ENCODE data around the gene CHST3.

Gene CHST3

DNA sequence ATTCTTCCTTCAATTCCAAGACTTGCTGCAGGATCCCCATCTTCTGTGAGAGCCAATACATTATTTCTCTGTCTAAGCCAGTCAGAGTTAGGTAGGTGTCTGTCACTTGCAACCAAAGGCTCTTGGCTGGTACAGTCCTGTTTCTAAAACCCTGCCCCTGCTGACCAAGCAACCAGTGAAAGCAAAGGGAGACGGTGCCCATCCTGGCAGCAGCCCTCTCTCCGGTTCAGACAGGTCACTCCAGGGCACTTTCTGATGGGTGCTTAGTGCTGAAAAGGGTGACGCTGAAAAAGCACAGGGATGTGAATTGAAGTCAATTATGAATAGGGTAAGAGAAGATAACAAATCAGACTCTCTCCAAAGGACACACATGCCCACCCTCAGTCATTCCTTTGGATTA is 86.7 kb downstream of the CHST3 start:
- DNase-seq (ENCODE audit: low read depth in 2 of 3, low spot score in 2 of 3): no peak

DNA sequence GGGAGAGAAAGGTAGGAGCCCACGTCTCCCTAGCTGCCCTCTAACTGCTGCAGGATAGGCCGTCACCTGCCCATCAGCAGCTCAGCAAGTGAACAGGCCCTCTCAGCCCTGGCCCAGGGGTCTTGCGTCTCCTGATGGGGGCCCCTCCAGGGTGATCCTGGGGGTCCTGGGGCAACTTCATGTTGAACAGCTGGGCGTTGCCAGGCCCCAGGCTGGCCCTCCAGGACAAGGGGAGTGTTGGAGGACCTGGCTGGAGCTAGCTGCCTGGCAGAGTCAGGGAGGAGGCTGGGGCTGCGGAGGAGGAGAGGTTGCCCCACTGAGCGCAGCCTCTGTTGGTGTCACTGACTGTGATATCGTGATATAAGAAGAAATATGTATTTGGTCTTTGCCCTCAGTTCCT is 89.5 kb downstream of the CHST3 start:
- no peak for DNase-seq (ENCODE audit: low read depth in 2 of 3, low spot score in 2 of 3)

DNA sequence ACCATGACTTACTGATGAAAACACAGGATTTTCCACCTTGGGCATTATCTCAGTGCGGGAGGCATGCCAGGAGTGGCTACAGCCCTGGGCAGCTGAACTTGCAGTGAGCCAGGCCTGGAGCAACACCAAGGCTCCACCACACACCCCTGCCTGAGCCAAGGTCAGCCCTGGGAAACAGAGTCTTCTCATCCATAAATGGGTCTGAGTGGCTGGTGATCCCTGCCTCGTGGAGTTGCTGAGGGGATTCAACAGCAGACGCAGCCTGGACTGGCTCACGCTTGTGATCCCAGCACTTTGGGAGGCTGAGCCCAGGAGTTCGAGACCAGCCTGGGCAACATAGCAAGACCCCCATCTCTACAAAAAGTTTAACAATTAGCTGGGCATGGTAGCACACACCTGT is 91.9 kb downstream of the CHST3 start:
- no peak for DNase-seq (ENCODE audit: low read depth in 2 of 3, low spot score in 2 of 3)

DNA sequence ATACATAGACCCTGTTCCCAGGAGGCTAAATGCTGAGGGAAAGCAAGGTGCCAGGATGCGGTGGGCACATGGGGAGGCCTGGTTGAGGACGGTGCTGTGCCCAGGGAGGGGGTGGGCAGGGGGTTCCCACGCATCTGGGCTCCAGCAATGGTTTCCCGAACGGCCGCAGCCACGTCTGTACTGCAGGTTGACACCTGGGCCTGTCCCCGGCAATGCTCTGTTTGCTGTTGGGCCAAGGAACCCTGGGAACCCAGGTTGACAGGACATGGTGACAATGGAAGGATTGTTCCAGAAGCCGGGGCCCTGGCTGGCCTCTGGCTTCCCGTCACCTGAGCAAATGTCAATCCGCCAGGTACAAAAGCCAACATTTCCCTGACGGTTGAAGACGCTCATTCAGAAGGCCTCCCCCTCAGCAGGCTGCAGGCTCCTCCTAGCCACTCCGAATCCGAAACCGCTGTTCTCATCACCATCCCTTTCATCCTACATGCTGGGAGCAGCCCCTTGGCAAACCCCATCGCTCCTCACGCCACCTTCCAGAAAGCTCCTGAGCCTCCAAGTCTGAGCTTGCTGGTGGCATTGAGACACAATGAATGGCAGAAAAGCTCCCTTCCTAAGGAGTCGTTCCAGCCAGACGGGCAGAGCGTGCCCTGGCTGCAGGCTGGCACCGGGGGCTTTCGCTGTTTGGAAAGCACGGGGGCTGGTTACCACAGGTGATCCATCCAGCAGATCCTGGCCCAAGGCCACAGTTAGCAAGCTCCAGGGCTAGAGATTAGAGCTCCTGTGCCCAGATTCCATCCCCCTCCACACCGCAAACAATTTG is 92.9 kb downstream of the CHST3 start:
- DNase-seq (ENCODE audit: low read depth in 2 of 3, low spot score in 2 of 3): no peak

DNA sequence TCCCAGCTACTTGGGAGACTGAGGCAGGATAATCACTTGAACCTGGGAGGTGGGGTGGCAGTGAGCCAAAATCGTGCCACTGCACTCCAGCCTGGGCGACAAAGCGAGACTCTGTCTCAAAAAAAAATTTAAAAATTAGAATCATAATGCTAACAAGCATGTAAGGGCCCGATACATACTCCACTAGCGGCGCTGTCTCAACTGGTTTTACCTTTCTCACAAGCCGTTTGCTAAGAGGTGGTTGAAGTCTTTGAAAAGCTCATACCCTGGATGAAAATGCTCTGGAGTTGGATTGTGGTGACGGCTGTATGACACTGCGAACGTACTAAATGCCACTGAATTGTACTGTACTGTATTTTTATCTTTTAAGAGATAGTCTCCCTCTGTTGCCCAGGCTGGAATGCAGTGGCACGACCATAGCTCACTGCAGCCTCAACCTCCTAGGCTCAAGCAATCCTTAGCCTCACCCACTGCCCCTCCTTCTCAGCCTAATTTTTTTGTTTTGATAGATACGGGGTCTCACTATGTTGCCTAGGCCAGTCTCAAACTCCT is 94.2 kb downstream of the CHST3 start:
- DNase-seq (ENCODE audit: low read depth in 2 of 3, low spot score in 2 of 3): no peak

DNA sequence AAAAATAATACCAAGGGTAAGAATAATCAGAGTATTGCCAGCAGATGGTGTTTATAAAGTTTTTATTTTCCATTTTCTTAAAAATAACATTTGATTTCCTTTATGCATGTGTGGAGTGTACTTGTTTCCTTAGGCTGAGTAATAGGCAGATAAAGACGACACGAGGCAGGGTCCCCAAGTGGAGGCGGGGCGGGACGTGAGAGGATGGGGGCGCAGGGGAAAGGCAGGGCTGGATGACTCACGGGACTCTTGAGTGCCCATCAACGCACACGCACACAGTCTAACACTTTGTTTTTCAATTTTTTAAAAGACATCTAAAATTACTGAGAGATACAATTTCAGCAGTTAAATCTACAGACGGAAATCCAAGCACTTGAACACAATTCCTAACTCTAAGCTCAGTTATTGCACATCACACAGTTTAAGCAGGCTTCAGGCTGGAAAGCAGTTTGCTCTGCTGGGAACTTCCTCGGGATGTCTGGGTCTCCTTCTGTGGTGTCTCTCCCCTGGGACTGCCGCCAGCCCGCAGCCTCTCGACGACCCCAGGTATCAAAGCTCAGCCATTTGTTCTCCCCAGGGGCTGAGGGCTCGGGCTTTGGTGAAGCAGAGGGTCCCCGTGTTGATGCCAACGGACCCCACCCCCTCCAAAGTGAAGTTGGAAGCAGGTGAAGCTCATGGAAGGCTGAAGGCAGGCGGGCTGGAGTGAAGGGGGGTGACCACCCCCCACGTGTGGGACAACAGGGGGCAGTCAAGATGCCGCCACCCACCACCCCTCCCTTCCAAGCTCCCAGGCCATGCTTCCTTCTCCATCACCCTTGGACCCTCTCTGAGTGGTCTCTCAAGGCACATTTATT is 95.0 kb downstream of the CHST3 start:
- no peak for DNase-seq (ENCODE audit: low read depth in 2 of 3, low spot score in 2 of 3)

DNA sequence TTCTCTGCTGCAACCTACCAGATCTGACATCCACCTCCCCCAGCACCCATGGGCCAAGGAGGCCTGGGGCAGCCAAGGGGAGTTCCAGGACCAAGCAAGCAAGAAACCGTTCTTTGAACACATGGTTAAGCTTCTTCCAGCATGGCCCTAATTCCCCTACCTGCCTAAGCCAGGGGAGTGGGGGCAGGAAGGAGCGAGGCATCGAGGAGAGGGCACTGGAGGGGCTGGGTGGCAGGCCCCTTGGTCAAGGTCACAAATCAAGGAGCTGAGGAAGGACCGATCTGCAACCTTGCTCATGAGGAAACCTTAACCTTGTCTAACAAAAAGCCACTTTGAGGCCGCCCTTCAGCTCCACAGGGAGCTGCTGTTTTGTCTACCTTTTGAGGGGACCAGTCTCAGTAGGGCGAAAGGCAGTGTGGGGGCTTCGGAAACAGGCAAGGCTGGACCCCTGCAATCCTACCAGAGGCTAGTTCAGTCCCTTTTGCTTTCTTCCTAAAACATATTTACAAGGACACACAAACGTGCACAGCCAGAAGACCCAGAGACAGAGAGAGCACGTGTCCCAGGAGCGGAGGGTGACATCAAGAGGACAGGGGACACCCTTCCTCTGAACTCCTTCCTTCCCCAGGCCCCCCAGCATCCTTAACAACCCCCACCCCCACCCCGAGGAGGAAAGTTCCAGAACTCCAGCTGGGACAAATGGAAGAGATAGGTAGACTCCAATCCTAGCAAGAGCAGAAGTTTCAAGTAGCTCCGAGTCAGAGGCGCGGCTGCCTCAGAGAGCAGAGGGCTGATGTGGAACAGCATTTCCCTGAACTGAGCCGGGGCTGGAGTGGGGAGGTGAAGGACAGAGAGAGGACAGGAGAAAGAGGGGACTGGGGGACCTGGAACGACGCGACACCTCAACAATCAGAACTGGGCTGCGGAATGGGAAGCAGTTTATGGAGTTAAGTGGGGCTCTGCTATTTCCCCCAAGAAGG is 95.9 kb downstream of the CHST3 start:
- no peak for DNase-seq (ENCODE audit: low read depth in 2 of 3, low spot score in 2 of 3)

DNA sequence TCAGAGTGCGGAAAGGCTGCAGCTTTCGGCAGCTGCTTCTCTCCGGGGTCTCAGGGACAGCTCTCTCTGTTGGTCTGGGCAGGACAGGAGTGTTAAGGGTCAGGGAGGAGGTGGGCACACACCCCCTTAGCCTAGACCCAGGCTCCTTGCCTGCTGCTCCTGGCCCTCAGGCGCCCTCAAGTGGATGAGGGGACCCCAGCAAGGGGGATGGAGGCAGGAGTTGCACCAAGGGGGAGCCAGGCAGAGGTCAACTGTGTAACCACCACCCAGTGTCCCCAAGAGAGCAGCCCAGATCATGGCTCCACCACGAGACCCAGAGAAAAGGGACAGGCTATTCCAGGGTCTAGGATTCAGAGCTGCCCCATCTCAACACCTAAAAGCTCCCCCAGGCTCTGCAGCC is 97.3 kb downstream of the CHST3 start:
- DNase-seq (ENCODE audit: low read depth in 2 of 3, low spot score in 2 of 3): no peak

DNA sequence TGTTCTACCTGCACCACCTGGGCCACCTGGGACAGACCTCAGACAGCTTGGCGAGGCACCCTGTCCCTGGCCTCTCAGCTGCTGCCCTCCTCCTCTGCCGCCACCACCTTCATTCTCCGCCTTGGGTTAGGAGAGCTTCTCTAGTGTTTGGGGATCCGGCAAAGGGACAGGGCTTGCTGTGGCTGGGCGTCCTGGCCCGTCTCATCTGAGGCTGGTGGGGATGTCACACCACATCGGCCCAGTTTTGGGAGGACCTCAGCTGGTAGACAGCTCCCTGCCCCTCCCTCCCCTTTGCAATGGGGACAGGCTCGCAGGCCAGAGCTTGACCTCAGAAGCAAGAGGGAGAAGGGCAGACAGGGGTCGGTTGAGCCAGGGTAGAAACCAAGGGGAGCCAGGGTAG is 97.7 kb downstream of the CHST3 start:
- no peak for DNase-seq (ENCODE audit: low read depth in 2 of 3, low spot score in 2 of 3)

DNA sequence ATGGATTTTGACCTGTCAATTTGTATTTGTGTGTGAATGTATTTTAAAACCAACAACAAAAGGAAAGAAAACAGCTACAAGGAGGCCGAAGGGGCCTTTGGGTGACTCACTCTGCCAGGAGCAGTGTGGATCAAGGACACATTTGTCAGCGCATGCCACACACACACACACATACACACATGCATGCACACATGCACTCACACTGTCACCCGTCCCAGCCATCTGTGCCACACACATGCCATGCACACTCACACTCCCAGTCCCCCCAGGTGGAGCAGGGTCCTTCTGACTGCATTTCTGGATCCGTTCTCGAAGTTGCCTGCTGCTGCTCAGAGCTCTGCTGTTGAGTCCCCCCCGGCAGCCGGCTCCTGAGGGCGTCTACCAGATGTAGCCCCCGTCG is 98.2 kb downstream of the CHST3 start:
- DNase-seq (ENCODE audit: low read depth in 2 of 3, low spot score in 2 of 3): no peak

All from activated CD8-positive, alpha-beta memory T cell treated with anti-CD3 and anti-CD28 coated beads for 48 hours (primary cell).